GM12878 (cell line): Measurements from ENCODE around the gene OR2C3.

Source experiments
- CEBPB ChIP-seq, 2 experiments: fragments of 150-350 bp in 1 of 2; IDR thresholded peaks; 2 replicates each; pipeline ENCODE4 v1.6.1; 2012 to 2014; ENCODE audit warnings: low read depth in 2 of 2, low read length in 2 of 2, borderline replicate concordance in 1 of 2, inconsistent platforms in 1 of 2
- EP300 ChIP-seq, 2 experiments: fragments of 150-350 bp in 1 of 2; IDR thresholded peaks; 2 replicates each; pipeline ENCODE4 v1.6.1; 2011 to 2012; ENCODE audit warnings: low read depth in 2 of 2, low read length in 2 of 2, borderline replicate concordance in 1 of 2, improper control_type of control experiment in 1 of 2, inconsistent platforms in 1 of 2; ENCODE audit not compliant: control insufficient read depth in 1 of 2
- EZH2 ChIP-seq: IDR thresholded peaks from 2 replicates; pipeline ENCODE4 v1.6.1; 2012; ENCODE audit warnings: low read depth, mild to moderate bottlenecking, control low read depth, inconsistent platforms, low read length, borderline replicate concordance; ENCODE audit not compliant: control insufficient read depth
- FOS ChIP-seq: IDR thresholded peaks from 3 replicates; pipeline ENCODE4 v1.6.1; 2011; ENCODE audit warnings: borderline replicate concordance; ENCODE audit not compliant: insufficient read length; ENCODE audit errors: extremely low read depth
- NRF1 ChIP-seq: conservative IDR thresholded peaks from 2 replicates; pipeline ENCODE4 v1.6.1; 2011; ENCODE audit warnings: mild to moderate bottlenecking, low read depth, low read length, improper control_type of control experiment
- POLR2AphosphoS5 ChIP-seq: IDR thresholded peaks from 2 replicates; pipeline ENCODE4 v1.6.1; 2011; ENCODE audit warnings: mild to moderate bottlenecking, low read length, inconsistent platforms
- SP1 ChIP-seq: IDR thresholded peaks from one replicate; pipeline ENCODE4 v1.6.1; 2011; ENCODE audit warnings: low read depth, low read length
- TAF1 ChIP-seq: IDR thresholded peaks from 2 replicates; pipeline ENCODE4 v1.6.1; 2011; ENCODE audit warnings: mild to moderate bottlenecking, low read depth, low read length, borderline replicate concordance
- TF ChIP-seq, protein P1 (sequence below), 3 experiments: IDR thresholded peaks in 2 of 3; conservative IDR thresholded peaks in 1 of 3; 2 replicates each; pipeline ENCODE4 v1.5.1; 2011; ENCODE audit warnings: low read depth in 3 of 3, low read length in 3 of 3, mild to moderate bottlenecking in 3 of 3, control low read depth in 2 of 3, moderate library complexity in 2 of 3, inconsistent platforms in 1 of 3, mixed read lengths in 1 of 3; ENCODE audit not compliant: control insufficient read depth in 2 of 3, insufficient read depth in 1 of 3; ENCODE audit errors: extremely low read depth in 1 of 3

GRCh38 chr1:247561711-247562110, 25.5 kb upstream of the OR2C3 start:
- no peak for TF ChIP-seq SP1
- no peak for TF ChIP-seq EZH2
- TF ChIP-seq TAF1 = no peak
- TF ChIP-seq, protein P1, sequence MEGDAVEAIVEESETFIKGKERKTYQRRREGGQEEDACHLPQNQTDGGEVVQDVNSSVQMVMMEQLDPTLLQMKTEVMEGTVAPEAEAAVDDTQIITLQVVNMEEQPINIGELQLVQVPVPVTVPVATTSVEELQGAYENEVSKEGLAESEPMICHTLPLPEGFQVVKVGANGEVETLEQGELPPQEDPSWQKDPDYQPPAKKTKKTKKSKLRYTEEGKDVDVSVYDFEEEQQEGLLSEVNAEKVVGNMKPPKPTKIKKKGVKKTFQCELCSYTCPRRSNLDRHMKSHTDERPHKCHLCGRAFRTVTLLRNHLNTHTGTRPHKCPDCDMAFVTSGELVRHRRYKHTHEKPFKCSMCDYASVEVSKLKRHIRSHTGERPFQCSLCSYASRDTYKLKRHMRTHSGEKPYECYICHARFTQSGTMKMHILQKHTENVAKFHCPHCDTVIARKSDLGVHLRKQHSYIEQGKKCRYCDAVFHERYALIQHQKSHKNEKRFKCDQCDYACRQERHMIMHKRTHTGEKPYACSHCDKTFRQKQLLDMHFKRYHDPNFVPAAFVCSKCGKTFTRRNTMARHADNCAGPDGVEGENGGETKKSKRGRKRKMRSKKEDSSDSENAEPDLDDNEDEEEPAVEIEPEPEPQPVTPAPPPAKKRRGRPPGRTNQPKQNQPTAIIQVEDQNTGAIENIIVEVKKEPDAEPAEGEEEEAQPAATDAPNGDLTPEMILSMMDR (IDR thresholded peaks at IDR 0.05 in 2 of 3, conservative IDR thresholded peaks at IDR 0.05 in 1 of 3; ENCODE audit: control insufficient read depth in 2 of 3, extremely low read depth in 1 of 3, insufficient read depth in 1 of 3, low read depth in 3 of 3, low read length in 3 of 3) = no peak
- TF ChIP-seq FOS = no peak
- TF ChIP-seq CEBPB (IDR thresholded peaks at IDR 0.05; ENCODE audit: borderline replicate concordance in 1 of 2, low read depth in 2 of 2, low read length in 2 of 2) = no peak
- no peak for TF ChIP-seq NRF1
- no peak for TF ChIP-seq POLR2AphosphoS5
- no peak for TF ChIP-seq EP300 (IDR thresholded peaks at IDR 0.05; ENCODE audit: borderline replicate concordance in 1 of 2, control insufficient read depth in 1 of 2, low read depth in 2 of 2, low read length in 2 of 2)
